Measurements from ENCODE around the gene FNIP2. TPM values are rescaled to one million over a fixed set of nuclear protein-coding genes. Genes with fewer than 3 reads are reported as not detected.

Gene FNIP2
- total and polyA plus RNA-seq, 10 of the 15 experiments (the other 5 are each of a cell fraction or from before 2014, with no cell fraction given), result 0.03 to 0.38 (median 0.15) TPM

DNA sequence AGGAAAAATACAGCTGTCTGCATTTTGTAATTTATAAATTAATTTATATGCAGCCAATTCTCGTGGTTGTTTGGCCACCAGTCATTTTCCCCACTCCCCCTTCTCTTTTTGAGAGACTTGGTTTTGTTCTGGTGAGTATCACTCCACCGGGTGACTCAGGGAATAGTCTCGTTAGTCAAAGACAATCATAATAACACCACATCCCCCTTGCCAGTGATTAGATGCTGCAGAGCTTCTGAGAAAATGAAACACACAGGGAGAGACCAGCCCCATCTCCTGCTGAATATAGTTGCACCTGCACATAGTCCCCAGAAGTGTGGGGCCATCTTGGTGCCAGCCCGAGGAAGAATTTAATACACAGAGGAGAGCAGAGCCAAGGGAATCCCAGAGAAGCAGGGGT is 8.0 kb upstream of the FNIP2 start:
- no TSS peak for BruUV-seq (replicated peaks)
- ChIA-PET SMC1A (ENCODE audit: uncharacterized antibody, unreplicated experiment) (interaction anchor here (0.8 kb wide), 1 partner anchor 53 kb away, joined by 4 read pairs; no protein-coding TSS in a partner anchor), RAD21 (ENCODE audit: unreplicated experiment) (no interaction called here), POLR2A (no interaction called here), CTCF (interaction anchor here (1.5 kb wide), 1 partner anchor 91 kb away, joined by 5 read pairs; no protein-coding TSS in a partner anchor)
- Histone ChIP-seq H3K27ac (ENCODE audit: control insufficient read depth, insufficient read depth) (no peak overlapping the region), H3K36me3 (ENCODE audit: control insufficient read depth in 2 of 2, insufficient read depth in 2 of 2, low read length in 1 of 2) (no peaks in the 10 kb centered on the region), H3K79me2 (ENCODE audit: control insufficient read depth, insufficient read depth, low read length) (no peaks in the 10 kb centered on the region), H2AFZ (ENCODE audit: control insufficient read depth, low read depth, low read length) (no peak overlapping the region), H3K27me3 (replicated peaks in 1 of 2; ENCODE audit: control insufficient read depth in 2 of 2, insufficient read depth in 2 of 2, low read length in 1 of 2) (no peaks in the 10 kb centered on the region; a peak in 1 of 4 replicates), H3K9ac (ENCODE audit: control insufficient read depth, insufficient read depth, low read length) (no peak overlapping the region), H3K4me1 (ENCODE audit: control insufficient read depth, insufficient read depth, low read length) (no peaks in the 10 kb centered on the region), H3K4me2 (ENCODE audit: control insufficient read depth, insufficient read depth) (no peak overlapping the region), H3K4me3 (no peak overlapping the region), H3K9me3 (replicated peaks; ENCODE audit: control insufficient read depth, insufficient read depth, low read length) (no peaks in the 10 kb centered on the region; the same call in 2 of the 3 replicates), H4K20me1 (ENCODE audit: control insufficient read depth, insufficient read depth) (no peaks in the 10 kb centered on the region)
- in situ Hi-C loops (cut with MboI), result no loop called here
- DNase-seq (ENCODE audit: low read depth, low spot score), result no peak
- intact Hi-C loops (cut with micrococcal nuclease; ENCODE audit: unreplicated experiment), result no loop called here
- no peak; the same call in 2 of the 3 replicates for ATAC-seq
- WGBS (ENCODE audit: insufficient coverage, insufficient replicate concordance, low lambda C conversion rate, missing lambda C conversion rate), result 17% methylated on average over 4 of the region's 4 CpGs
- no peak for FAIRE-seq
- TF ChIP-seq ZNF384 (IDR thresholded peaks at IDR 0.05; ENCODE audit: borderline replicate concordance, low read depth, low read length) (no peak), SP1 (IDR thresholded peaks at IDR 0.05; ENCODE audit: low read depth, low read length) (no peak), ZZZ3 (IDR thresholded peaks at IDR 0.05; ENCODE audit: control insufficient read depth, insufficient read length, low read depth) (no peak), ZNF274 (IDR thresholded peaks at IDR 0.05; ENCODE audit: insufficient read depth, insufficient read length) (no peak), TAF1 (IDR thresholded peaks at IDR 0.05; ENCODE audit: borderline replicate concordance, low read depth, low read length) (no peak), PML (IDR thresholded peaks at IDR 0.05; ENCODE audit: low read length) (no peak), NR2C2 (IDR thresholded peaks at IDR 0.05; ENCODE audit: borderline replicate concordance, control insufficient read depth, insufficient read length, low read depth) (no peak)
- TF ChIP-seq, protein P1, sequence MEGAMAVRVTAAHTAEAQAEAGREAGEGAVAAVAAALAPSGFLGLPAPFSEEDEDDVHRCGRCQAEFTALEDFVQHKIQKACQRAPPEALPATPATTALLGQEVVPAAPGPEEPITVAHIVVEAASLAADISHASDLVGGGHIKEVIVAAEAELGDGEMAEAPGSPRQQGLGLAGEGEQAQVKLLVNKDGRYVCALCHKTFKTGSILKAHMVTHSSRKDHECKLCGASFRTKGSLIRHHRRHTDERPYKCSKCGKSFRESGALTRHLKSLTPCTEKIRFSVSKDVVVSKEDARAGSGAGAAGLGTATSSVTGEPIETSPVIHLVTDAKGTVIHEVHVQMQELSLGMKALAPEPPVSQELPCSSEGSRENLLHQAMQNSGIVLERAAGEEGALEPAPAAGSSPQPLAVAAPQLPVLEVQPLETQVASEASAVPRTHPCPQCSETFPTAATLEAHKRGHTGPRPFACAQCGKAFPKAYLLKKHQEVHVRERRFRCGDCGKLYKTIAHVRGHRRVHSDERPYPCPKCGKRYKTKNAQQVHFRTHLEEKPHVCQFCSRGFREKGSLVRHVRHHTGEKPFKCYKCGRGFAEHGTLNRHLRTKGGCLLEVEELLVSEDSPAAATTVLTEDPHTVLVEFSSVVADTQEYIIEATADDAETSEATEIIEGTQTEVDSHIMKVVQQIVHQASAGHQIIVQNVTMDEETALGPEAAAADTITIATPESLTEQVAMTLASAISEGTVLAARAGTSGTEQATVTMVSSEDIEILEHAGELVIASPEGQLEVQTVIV (IDR thresholded peaks at IDR 0.05; ENCODE audit: borderline replicate concordance, partially characterized antibody), result no peak
- TF ChIP-seq, protein P2, sequence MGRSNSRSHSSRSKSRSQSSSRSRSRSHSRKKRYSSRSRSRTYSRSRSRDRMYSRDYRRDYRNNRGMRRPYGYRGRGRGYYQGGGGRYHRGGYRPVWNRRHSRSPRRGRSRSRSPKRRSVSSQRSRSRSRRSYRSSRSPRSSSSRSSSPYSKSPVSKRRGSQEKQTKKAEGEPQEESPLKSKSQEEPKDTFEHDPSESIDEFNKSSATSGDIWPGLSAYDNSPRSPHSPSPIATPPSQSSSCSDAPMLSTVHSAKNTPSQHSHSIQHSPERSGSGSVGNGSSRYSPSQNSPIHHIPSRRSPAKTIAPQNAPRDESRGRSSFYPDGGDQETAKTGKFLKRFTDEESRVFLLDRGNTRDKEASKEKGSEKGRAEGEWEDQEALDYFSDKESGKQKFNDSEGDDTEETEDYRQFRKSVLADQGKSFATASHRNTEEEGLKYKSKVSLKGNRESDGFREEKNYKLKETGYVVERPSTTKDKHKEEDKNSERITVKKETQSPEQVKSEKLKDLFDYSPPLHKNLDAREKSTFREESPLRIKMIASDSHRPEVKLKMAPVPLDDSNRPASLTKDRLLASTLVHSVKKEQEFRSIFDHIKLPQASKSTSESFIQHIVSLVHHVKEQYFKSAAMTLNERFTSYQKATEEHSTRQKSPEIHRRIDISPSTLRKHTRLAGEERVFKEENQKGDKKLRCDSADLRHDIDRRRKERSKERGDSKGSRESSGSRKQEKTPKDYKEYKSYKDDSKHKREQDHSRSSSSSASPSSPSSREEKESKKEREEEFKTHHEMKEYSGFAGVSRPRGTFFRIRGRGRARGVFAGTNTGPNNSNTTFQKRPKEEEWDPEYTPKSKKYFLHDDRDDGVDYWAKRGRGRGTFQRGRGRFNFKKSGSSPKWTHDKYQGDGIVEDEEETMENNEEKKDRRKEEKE (IDR thresholded peaks at IDR 0.05), result no peak
- TF ChIP-seq, protein P3, sequence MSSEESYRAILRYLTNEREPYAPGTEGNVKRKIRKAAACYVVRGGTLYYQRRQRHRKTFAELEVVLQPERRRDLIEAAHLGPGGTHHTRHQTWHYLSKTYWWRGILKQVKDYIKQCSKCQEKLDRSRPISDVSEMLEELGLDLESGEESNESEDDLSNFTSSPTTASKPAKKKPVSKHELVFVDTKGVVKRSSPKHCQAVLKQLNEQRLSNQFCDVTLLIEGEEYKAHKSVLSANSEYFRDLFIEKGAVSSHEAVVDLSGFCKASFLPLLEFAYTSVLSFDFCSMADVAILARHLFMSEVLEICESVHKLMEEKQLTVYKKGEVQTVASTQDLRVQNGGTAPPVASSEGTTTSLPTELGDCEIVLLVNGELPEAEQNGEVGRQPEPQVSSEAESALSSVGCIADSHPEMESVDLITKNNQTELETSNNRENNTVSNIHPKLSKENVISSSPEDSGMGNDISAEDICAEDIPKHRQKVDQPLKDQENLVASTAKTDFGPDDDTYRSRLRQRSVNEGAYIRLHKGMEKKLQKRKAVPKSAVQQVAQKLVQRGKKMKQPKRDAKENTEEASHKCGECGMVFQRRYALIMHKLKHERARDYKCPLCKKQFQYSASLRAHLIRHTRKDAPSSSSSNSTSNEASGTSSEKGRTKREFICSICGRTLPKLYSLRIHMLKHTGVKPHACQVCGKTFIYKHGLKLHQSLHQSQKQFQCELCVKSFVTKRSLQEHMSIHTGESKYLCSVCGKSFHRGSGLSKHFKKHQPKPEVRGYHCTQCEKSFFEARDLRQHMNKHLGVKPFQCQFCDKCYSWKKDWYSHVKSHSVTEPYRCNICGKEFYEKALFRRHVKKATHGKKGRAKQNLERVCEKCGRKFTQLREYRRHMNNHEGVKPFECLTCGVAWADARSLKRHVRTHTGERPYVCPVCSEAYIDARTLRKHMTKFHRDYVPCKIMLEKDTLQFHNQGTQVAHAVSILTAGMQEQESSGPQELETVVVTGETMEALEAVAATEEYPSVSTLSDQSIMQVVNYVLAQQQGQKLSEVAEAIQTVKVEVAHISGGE (CRISPR knock-in tag; IDR thresholded peaks at IDR 0.05), result no peak
- TF ChIP-seq, protein P4, sequence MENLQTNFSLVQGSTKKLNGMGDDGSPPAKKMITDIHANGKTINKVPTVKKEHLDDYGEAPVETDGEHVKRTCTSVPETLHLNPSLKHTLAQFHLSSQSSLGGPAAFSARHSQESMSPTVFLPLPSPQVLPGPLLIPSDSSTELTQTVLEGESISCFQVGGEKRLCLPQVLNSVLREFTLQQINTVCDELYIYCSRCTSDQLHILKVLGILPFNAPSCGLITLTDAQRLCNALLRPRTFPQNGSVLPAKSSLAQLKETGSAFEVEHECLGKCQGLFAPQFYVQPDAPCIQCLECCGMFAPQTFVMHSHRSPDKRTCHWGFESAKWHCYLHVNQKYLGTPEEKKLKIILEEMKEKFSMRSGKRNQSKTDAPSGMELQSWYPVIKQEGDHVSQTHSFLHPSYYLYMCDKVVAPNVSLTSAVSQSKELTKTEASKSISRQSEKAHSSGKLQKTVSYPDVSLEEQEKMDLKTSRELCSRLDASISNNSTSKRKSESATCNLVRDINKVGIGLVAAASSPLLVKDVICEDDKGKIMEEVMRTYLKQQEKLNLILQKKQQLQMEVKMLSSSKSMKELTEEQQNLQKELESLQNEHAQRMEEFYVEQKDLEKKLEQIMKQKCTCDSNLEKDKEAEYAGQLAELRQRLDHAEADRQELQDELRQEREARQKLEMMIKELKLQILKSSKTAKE (IDR thresholded peaks at IDR 0.05; ENCODE audit: low read depth, poor library complexity, severe bottlenecking), result no peak

Measured in GM12878 (cell line).